CD8-positive, alpha-beta memory T cell (primary cell): Measurements from ENCODE around the gene CPA4. TPM values are rescaled to one million over a fixed set of nuclear protein-coding genes. Genes with fewer than 3 reads are reported as not detected.

Experiments used
- CTCF ChIA-PET: fragments of 350-600 bp; sonication (Branson Sonifier 250); formaldehyde crosslinking; loops from one replicate; lab custom pipeline; 2021; ENCODE audit warnings: antibody characterized with exemption; lab: Charles Lee
- POLR2A ChIA-PET: fragments of 350-600 bp; sonication (Branson Sonifier 250); formaldehyde crosslinking; loops from one replicate; lab custom pipeline; 2021; ENCODE audit warnings: antibody characterized with exemption; lab: Charles Lee
- DNase-seq, 5 donors: peaks; one replicate each; pipeline versions ENCODE4 v3.0.0 to v3.0.0-alpha.2; 2020 to 2022; ENCODE audit warnings: mixed read lengths in 1 of 5
- H3K27ac ChIP-seq: one replicate; pipeline ENCODE4 v1.7.0; 2013; ENCODE audit warnings: low read depth, mild to moderate bottlenecking, low read length, moderate library complexity
- H3K27me3 ChIP-seq: 2 replicates; pipeline ENCODE4 v1.7.0; 2013; ENCODE audit warnings: low read length, mild to moderate bottlenecking; ENCODE audit not compliant: insufficient read depth, poor library complexity, severe bottlenecking
- H3K36me3 ChIP-seq: 2 replicates; pipeline ENCODE4 v1.7.0; 2013; ENCODE audit warnings: mild to moderate bottlenecking, low read length, moderate library complexity; ENCODE audit not compliant: insufficient read depth
- H3K4me1 ChIP-seq: 2 replicates; pipeline ENCODE4 v1.7.0; 2013; ENCODE audit warnings: mild to moderate bottlenecking, low read length, moderate library complexity; ENCODE audit not compliant: insufficient read depth
- H3K4me3 ChIP-seq: 2 replicates; pipeline ENCODE4 v1.7.0; 2013; ENCODE audit warnings: mild to moderate bottlenecking, low read length
- H3K9me3 ChIP-seq: 2 replicates; pipeline ENCODE4 v1.7.0; 2013; ENCODE audit warnings: mild to moderate bottlenecking, low read length
- H3K27ac Mint-ChIP-seq, 8 donors: one replicate each; pipeline ENCODE4 v1.8.0; 2020 to 2021; ENCODE audit warnings: mixed read lengths in 8 of 8, mild to moderate bottlenecking in 6 of 8, inconsistent platforms in 3 of 8, moderate library complexity in 3 of 8
- H3K27me3 Mint-ChIP-seq, 2 donors: one replicate each; pipeline ENCODE4 v1.8.0; 2020 to 2021; ENCODE audit warnings: mixed read lengths in 2 of 2, mild to moderate bottlenecking in 1 of 2, moderate library complexity in 1 of 2
- H3K36me3 Mint-ChIP-seq, 3 donors: one replicate each; pipeline ENCODE4 v1.8.0; 2020 to 2021; ENCODE audit warnings: mixed read lengths in 3 of 3, inconsistent platforms in 1 of 3, mild to moderate bottlenecking in 1 of 3
- H3K4me1 Mint-ChIP-seq, 3 donors: one replicate each; pipeline ENCODE4 v1.8.0; 2020 to 2021; ENCODE audit warnings: mixed read lengths in 3 of 3, inconsistent platforms in 1 of 3, mild to moderate bottlenecking in 1 of 3
- H3K4me3 Mint-ChIP-seq, 7 donors: one replicate each; pipeline ENCODE4 v1.8.0; 2020 to 2021; ENCODE audit warnings: mixed read lengths in 7 of 7, mild to moderate bottlenecking in 6 of 7, moderate library complexity in 4 of 7, inconsistent platforms in 2 of 7
- H3K9me3 Mint-ChIP-seq, 5 donors: one replicate each; pipeline ENCODE4 v1.8.0; 2020 to 2022; ENCODE audit warnings: mixed read lengths in 5 of 5, mild to moderate bottlenecking in 3 of 5, moderate library complexity in 2 of 5, inconsistent platforms in 1 of 5
- polyA plus RNA-seq: library from polyadenylated mRNA; unstranded; fragments of 300-500 nt; fragmentation: Illumina TruSeq; gene quantifications from one replicate; pipeline ENCODE4 v1.2.3, GENCODE V29; 2021
- total RNA-seq, 2 experiments: library from RNA; stranded (reverse); gene quantifications; one replicate each; pipeline ENCODE4 v1.2.3, GENCODE V29; 2021

Gene CPA4
- total and polyA plus RNA-seq, 3 experiments from 2014 or later, result not detected

DNA sequence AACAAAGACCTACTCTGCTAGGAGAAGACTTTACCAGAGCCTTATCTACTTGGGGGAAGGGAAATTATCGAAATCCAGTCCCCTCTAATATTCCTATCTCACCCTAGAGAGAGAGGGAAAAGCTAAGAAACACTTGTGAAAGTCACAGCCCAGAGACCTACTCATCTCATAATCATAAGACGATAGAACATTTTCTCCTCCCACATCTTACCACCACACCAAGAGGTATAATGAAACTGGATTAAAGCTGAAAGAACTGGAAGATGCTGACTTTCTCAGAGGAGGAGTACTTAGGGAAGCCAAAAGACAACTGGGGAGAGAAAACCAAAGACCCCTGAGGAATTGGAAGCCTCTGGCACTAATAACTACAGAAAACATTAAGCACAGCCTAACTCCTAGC is 40.9 kb downstream of the CPA4 start:
- Mint-ChIP-seq H3K4me1 (no peaks in the 10 kb centered on the region), H3K27ac (no peak overlapping the region), H3K36me3 (no peaks in the 10 kb centered on the region), H3K4me3 (no peak overlapping the region), H3K27me3 (peaks cover 0 to 5% of the 10 kb centered on the region in 2 donors), H3K9me3 (no peaks in the 10 kb centered on the region)
- Histone ChIP-seq H3K4me3 (no peak overlapping the region), H3K36me3 (no peaks in the 10 kb centered on the region), H3K9me3 (no peaks in the 10 kb centered on the region), H3K4me1 (no peaks in the 10 kb centered on the region), H3K27ac (no peak overlapping the region), H3K27me3 (no peaks in the 10 kb centered on the region)
- DNase-seq, result no peak
- ChIA-PET CTCF (no interaction called here), POLR2A (no interaction called here)

DNA sequence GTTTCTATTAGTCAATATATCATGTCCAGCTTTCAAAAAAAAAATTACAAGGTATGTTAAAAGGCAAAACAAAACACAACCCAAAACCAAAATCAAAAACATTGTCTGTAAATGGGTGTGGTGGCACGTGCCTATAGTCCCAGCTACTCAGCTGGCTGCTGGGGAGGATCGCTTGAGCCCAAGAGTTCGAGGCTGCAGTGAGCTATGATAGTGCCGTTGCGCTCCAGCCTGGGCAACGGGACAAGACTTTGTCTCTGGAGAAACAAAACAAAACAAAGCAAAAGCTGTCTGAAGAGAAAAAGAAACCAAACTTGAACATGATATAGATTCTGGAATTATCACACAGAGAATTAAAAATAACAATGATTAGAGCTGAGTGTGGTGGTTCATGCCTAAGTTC is 41.3 kb downstream of the CPA4 start:
- Mint-ChIP-seq H3K9me3 (no peaks in the 10 kb centered on the region), H3K4me1 (no peaks in the 10 kb centered on the region), H3K36me3 (no peaks in the 10 kb centered on the region), H3K4me3 (no peak overlapping the region), H3K27ac (no peak overlapping the region), H3K27me3 (peaks cover 0 to 5% of the 10 kb centered on the region in 2 donors)
- no peak overlapping the region for H3K4me3 ChIP-seq
- DNase-seq, result no peak
- no peaks in the 10 kb centered on the region for H3K27me3 ChIP-seq
- POLR2A ChIA-PET, result no interaction called here
- CTCF ChIA-PET, result no interaction called here
- H3K4me1 ChIP-seq, result no peaks in the 10 kb centered on the region
- H3K36me3 ChIP-seq, result no peaks in the 10 kb centered on the region
- no peaks in the 10 kb centered on the region for H3K9me3 ChIP-seq
- no peak overlapping the region for H3K27ac ChIP-seq

DNA sequence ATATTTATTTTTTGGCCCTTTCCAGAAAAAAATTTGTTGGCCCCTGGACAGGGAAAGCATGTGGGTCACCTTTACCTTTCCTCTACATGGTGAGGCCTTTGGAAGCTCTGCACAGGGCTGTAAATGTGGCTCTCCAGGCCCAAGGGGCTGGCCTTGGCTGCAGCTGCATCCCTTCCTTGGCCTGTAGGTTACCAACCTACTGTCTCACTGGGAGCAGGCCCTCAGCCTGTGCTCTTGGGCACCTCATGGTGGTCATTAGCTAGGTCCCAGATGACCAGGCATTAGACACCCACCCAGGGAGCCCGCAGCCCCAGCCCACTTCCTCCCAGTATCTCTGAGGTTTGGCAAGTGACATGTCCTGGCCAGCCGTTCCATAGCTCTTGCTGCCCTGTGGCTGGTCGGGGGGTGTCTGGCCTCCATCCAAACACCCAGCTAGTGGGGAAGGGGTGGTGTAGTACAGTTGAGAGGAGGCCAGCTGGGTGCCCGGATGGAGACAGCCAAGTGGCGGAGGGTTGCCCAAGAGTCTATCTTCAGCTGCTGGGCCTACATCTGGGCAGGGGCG is 44.5 kb downstream of the CPA4 start:
- ChIA-PET CTCF (no interaction called here), POLR2A (no interaction called here)
- Mint-ChIP-seq H3K4me3 (peak overlapping the region in 1 of 7 donors; percentile 14), H3K36me3 (no peaks in the 10 kb centered on the region), H3K9me3 (no peaks in the 10 kb centered on the region), H3K27me3 (peaks cover 2 to 5% of the 10 kb centered on the region in 2 donors), H3K4me1 (no peaks in the 10 kb centered on the region), H3K27ac (no peak overlapping the region)
- Histone ChIP-seq H3K4me1 (no peaks in the 10 kb centered on the region), H3K36me3 (no peaks in the 10 kb centered on the region), H3K27ac (no peak overlapping the region), H3K27me3 (no peaks in the 10 kb centered on the region), H3K4me3 (no peak overlapping the region), H3K9me3 (no peaks in the 10 kb centered on the region)
- no peak for DNase-seq

DNA sequence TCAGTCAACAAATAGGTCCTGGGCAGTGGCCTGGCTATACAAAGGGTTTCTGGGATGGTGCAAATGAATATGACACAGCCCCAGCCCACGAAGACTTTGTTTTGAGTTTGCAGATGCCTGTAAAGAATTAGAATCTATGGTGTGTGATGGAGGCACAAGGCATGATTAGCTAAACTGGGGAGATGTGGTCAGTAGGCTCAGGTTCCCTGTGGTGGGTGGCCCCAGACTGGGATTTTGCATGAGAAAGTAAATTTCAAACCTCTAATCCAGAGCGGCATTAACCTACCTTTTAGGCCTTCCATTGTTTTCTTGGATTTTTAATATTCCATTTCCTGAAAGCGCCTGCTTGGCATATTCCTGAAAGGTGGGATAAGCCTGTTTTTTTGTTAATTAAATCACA is 45.3 kb downstream of the CPA4 start:
- DNase-seq, result no peak
- Histone ChIP-seq H3K4me3 (no peak overlapping the region), H3K9me3 (no peaks in the 10 kb centered on the region), H3K27ac (no peak overlapping the region), H3K36me3 (no peaks in the 10 kb centered on the region), H3K27me3 (no peaks in the 10 kb centered on the region), H3K4me1 (no peaks in the 10 kb centered on the region)
- ChIA-PET CTCF (no interaction called here), POLR2A (no interaction called here)
- no peaks in the 10 kb centered on the region for H3K9me3 Mint-ChIP-seq
- no peak overlapping the region for H3K4me3 Mint-ChIP-seq
- H3K4me1 Mint-ChIP-seq, result no peaks in the 10 kb centered on the region
- H3K27me3 Mint-ChIP-seq, result peaks cover 5% of the 10 kb centered on the region in 2 donors
- H3K27ac Mint-ChIP-seq, result no peak overlapping the region
- no peaks in the 10 kb centered on the region for H3K36me3 Mint-ChIP-seq

DNA sequence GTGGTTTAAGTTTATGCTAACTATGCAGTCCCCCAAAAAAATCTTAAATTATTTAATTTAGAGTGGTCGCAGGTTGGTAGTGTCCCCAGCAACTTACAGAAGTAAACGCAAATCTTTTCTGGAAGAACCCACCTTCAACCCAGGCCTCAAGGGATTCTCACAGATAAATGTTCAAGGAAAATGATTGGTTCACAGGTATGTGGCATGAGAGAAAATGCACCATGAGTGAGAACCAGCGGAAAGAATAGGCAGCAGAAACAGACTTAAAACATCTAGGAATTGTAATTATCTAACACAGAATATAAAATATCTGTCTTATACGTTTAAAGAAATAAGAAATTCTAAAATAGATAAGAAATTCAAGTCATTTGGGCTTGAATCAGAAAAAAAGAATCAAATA is 48.9 kb downstream of the CPA4 start:
- Histone ChIP-seq H3K9me3 (no peaks in the 10 kb centered on the region), H3K36me3 (no peaks in the 10 kb centered on the region), H3K4me1 (no peaks in the 10 kb centered on the region), H3K4me3 (no peak overlapping the region), H3K27me3 (no peaks in the 10 kb centered on the region), H3K27ac (no peak overlapping the region)
- Mint-ChIP-seq H3K36me3 (no peaks in the 10 kb centered on the region), H3K4me3 (no peak overlapping the region), H3K4me1 (no peaks in the 10 kb centered on the region), H3K27me3 (peaks cover 0 to 5% of the 10 kb centered on the region in 2 donors), H3K9me3 (no peaks in the 10 kb centered on the region), H3K27ac (peak overlapping the region in 1 of 8 donors; percentile 71)
- ChIA-PET CTCF (no interaction called here), POLR2A (no interaction called here)
- no peak for DNase-seq

DNA sequence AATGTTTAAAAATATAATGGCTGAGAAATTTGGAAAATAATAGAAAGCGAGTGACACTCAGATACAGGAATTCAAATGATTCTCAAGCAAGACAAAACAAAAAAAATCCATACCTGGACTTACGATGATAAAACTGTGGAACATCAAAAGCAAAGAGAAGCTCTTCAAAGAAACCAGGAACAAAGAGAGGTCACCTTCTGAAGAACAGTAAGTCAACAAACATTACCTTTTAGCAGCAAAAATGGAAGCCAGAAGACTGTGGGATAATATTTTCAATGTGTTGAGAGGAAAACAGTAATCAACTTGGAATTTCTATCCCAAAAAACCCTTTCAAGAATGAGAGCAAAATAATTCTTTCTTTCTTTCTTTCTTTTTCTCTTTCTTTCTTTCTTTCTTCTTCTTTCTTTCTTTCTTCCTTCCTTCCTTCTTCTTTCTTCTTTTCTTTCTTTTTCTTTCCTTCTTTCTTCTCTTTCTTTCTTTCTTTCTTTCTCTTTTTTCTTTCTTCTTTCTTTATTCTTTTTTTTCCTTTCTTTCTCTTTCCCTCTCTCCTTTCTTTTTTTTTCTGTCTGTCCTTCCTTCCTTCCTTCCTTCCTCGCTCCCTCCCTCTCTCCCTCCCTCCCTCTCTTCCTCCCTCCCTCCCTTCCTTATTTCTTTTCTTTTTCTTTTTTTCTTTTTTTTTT is 49.9 kb downstream of the CPA4 start:
- no peaks in the 10 kb centered on the region for H3K36me3 Mint-ChIP-seq
- Histone ChIP-seq H3K27me3 (no peaks in the 10 kb centered on the region), H3K36me3 (no peaks in the 10 kb centered on the region), H3K27ac (no peak overlapping the region), H3K4me1 (no peaks in the 10 kb centered on the region), H3K4me3 (no peak overlapping the region), H3K9me3 (no peaks in the 10 kb centered on the region)
- no peaks in the 10 kb centered on the region for H3K9me3 Mint-ChIP-seq
- no peak for DNase-seq
- POLR2A ChIA-PET, result no interaction called here
- H3K27ac Mint-ChIP-seq, result no peak overlapping the region
- H3K27me3 Mint-ChIP-seq, result peaks cover 2 to 8% of the 10 kb centered on the region in 2 donors
- H3K4me1 Mint-ChIP-seq, result no peaks in the 10 kb centered on the region
- CTCF ChIA-PET, result no interaction called here
- no peak overlapping the region for H3K4me3 Mint-ChIP-seq

DNA sequence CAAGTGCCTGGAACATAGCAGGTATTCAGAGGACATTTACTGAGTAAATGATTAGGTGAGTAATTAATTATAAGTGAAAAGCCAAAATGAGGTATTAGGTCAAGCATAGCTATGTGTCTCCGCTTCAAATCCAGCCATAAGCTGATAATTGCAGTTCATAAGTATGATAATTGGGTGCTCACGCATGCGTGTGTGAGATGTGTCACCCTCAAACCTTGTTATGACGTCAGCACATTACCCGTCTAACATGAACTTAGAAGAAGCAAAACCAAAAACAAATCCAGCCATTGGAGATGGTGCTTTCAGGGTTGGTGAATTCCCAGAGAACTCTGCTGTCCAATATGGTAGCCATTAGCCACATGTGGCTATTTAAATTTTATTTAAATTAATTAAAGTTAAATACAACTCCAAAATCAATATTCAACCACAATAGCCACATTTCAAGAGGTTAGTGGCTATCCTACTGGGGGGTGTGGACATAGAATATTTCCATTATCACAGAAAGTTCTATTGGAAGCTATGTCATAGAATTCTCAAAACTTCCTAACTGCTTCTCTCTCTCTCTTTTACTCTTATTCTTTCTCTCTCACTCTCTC is 51.4 kb downstream of the CPA4 start, which contains the start of gene CPA5:
Gene CPA5 (plus strand): TSS at position 546 of the 596 bp plus-strand sequence. CDS start 1,670 bp downstream, outside the sequence.
- Histone ChIP-seq H3K27ac (no peak within 1 kb of the TSS), H3K27me3 (no peaks in the 10 kb centered on the region), H3K4me1 (no peaks in the 10 kb centered on the region), H3K4me3 (no peak within 1 kb of the TSS), H3K36me3 (no peaks in the 10 kb centered on the region), H3K9me3 (no peaks in the 10 kb centered on the region)
- Mint-ChIP-seq H3K27ac (no peak within 1 kb of the TSS), H3K36me3 (no peaks in the 10 kb centered on the region), H3K4me3 (no peak within 1 kb of the TSS), H3K27me3 (peaks cover 2 to 17% of the 10 kb centered on the region in 2 donors), H3K4me1 (no peaks in the 10 kb centered on the region), H3K9me3 (no peaks in the 10 kb centered on the region)
- CTCF ChIA-PET, result no interaction called here
- no peak for DNase-seq
- POLR2A ChIA-PET, result no interaction called here

DNA sequence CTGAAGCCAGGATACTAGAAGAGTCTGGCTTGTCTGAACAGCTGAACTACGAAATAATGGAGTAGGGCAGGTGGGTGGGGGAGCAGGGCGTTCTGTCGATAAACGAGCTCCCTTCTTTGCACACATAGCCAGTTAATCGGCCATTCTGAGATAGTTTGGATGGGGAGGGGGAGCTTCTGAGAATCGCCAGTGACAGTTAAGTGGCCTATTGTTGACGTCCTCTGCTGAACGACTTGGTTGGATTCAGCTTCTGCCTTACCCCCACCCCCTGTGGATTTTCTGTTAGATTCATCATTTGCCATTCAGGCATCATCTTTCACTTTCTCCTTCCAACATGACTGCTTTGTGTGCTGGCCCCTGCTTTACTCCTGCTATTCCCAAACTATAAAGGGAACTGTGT is 52.2 kb downstream of the CPA4 start:
- H3K27me3 ChIP-seq, result no peaks in the 10 kb centered on the region
- H3K27ac ChIP-seq, result no peak overlapping the region
- ChIA-PET CTCF (no interaction called here), POLR2A (no interaction called here)
- H3K36me3 ChIP-seq, result no peaks in the 10 kb centered on the region
- Mint-ChIP-seq H3K36me3 (no peaks in the 10 kb centered on the region), H3K27me3 (peaks cover 2 to 23% of the 10 kb centered on the region in 2 donors), H3K4me1 (no peaks in the 10 kb centered on the region), H3K27ac (no peak overlapping the region), H3K4me3 (no peak overlapping the region), H3K9me3 (no peaks in the 10 kb centered on the region)
- no peaks in the 10 kb centered on the region for H3K4me1 ChIP-seq
- no peaks in the 10 kb centered on the region for H3K9me3 ChIP-seq
- H3K4me3 ChIP-seq, result no peak overlapping the region
- DNase-seq, result no peak
